HL-60 (cell line): ENCODE data around the gene TSPO.

Source experiments
- DNase-seq, 2 experiments: peaks; one replicate each; pipeline ENCODE4 v3.0.0-alpha.2; 2010 to 2020; ENCODE audit warnings: low read depth in 1 of 2, low spot score in 1 of 2
- H3K27ac ChIP-seq: fragments of 250-450 bp; sonication (Bioruptor Pico); replicated peaks from 2 replicates; pipeline ENCODE4 v1.5.1; 2020; ENCODE audit warnings: mild to moderate bottlenecking, moderate library complexity
- H3K27me3 ChIP-seq: fragments of 250-450 bp; sonication (Bioruptor Pico); 2 replicates; pipeline ENCODE4 v1.5.1; 2021; ENCODE audit warnings: mild to moderate bottlenecking, moderate library complexity; ENCODE audit not compliant: insufficient read depth, poor library complexity, severe bottlenecking
- H3K4me3 ChIP-seq: replicated peaks from 2 replicates; pipeline ENCODE4 v1.5.1; 2011; ENCODE audit warnings: mild to moderate bottlenecking, control low read depth, low read length; ENCODE audit not compliant: insufficient read depth
- CTCF ChIP-seq: IDR thresholded peaks from one replicate; pipeline ENCODE4 v1.5.1; 2011; ENCODE audit warnings: low read length, control low read depth, inconsistent platforms; ENCODE audit not compliant: insufficient read depth
- GABPA ChIP-seq: IDR thresholded peaks from 2 replicates; pipeline ENCODE4 v1.6.1; 2012; ENCODE audit warnings: low read depth
- POLR2AphosphoS5 ChIP-seq: IDR thresholded peaks from 2 replicates; pipeline ENCODE4 v1.6.1; 2012; ENCODE audit warnings: low read depth
- REST ChIP-seq: IDR thresholded peaks from 2 replicates; pipeline ENCODE4 v1.6.1; 2012; ENCODE audit warnings: low read depth; ENCODE audit not compliant: insufficient replicate concordance
- SPI1 ChIP-seq: IDR thresholded peaks from 2 replicates; pipeline ENCODE4 v1.6.1; 2012; ENCODE audit warnings: low read depth, mild to moderate bottlenecking, borderline replicate concordance

The TSPO gene

DNA sequence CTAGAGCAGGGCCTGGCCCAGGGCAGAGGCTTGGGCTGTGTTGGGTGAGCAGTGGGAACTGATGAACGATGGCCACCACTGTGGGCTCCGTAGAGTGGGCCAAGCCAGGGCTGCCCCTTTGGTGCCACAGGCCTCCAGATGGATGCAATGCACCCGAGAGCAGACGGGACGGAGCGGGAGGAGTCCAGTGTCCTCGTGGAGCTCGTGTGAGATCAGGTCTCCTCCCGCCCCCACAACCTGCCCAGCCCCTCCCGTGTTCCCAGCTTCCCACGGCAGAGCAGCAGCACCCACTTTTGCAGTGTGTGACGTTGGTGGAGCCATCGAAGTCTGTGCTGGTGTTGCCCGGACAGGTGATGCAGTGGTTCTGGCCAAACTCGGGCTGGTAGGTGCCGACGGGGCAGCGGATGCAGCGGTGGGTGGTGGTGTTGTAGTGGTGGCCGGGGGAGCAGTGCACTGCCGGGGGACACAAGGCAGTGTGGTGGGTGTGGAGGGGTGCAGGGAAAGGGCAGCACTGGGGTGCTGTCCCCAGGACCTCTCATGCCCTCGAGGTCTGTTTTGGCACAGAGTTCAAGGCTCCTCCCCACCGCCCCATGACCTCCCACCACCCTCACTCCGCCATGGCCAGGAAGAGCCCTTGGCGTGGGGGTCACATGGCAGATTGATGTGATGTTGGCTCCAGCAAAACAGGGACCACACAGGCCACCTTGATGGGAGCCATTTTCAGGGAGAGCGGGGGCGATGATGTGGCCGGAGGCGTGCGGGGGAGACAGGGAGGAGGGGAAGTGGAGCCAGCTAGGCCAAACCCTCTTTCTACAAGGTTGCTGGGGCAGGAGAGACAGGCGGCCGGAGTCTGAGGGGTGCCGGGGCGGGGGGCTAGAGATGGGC lies 59.5 kb downstream of the TSPO start:
- no peak for TF ChIP-seq SPI1
- TF ChIP-seq GABPA, result no peak
- no peak for TF ChIP-seq REST
- no peak for TF ChIP-seq CTCF
- TF ChIP-seq POLR2AphosphoS5, result no peak
- Histone ChIP-seq H3K27me3 (no peaks in the 10 kb centered on the region), H3K4me3 (no peak overlapping the region), H3K27ac (no peak overlapping the region)
- DNase-seq, result no peak

- no peaks in the 10 kb centered on the region for H3K27me3 ChIP-seq
- TF ChIP-seq SPI1 (no peak), REST (no peak), CTCF (no peak), GABPA (no peak), POLR2AphosphoS5 (no peak)
- no peak overlapping the region for H3K27ac ChIP-seq
- H3K4me3 ChIP-seq, result no peak overlapping the region
- no peak for DNase-seq
These were observed 60.6 kb downstream of the TSPO start for GRCh38 chr22:43211941-43212433.

GRCh38 chr22:43212434-43212952 lies 61.1 kb downstream of the TSPO start:
- no peak for DNase-seq
- TF ChIP-seq GABPA (no peak), POLR2AphosphoS5 (no peak), REST (no peak), SPI1 (no peak), CTCF (no peak)
- Histone ChIP-seq H3K4me3 (no peak overlapping the region), H3K27me3 (no peaks in the 10 kb centered on the region), H3K27ac (no peak overlapping the region)
